Astrocyte of the hippocampus (primary cell): Measurements from ENCODE around the gene SLC18A3.

Experiments used
- DNase-seq: peaks from one replicate; pipeline ENCODE4 v3.0.0; 2011; ENCODE audit warnings: low read depth, low spot score

Gene SLC18A3

DNA sequence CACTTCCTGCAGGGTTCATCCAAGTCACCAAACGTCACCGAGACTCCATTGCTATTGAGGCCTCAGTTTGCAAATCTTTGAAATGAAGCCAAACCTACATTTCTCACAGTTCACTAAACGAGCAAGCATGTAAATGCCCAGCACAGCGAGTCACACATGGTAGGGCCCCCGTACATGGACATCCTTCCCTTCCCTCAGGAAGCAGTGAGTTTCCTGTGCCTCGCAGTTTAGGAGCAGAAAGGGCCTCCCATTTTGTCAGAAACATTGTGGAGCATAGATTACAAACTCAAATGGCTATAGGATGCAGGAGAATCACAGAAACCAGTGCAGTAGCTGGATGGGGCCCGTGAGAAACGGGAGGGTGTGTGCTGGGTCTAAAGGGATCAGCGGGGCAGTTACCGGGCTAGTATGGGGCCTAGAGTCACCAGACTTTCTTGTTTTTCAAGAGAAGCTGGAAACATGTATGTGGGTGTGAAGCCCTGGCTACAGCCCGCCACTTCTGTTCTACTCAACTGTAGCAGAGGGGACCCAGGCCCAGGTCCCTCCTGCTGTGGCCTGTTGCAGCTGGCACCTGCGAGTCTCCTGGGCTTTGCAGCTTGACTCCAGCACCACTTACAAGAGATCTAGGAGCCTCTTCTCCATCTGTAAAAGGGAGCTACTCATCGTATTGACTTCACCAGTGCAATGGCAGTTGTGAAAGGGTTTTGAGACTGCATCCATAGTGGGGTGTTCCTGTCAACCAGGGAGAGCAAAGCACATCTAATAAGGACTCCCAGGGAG, 14.2 kb upstream of the SLC18A3 start:
- DNase-seq: no peak

DNA sequence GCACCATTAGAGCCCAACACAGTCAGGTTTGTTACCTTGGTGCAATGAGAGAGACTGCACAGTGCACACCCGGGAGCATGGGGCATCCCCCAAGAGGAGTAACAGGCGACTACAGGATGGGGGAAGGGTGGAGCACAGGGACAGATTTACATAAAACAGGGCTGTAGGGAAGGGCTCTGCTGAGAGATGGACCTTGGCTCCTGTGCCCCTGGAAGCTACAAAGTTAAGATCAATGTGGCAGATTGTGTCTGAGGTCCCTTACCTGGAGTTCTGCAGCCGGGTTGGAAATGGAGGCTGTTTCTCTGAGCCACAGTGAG, 13.7 kb upstream of the SLC18A3 start:
- DNase-seq: no peak

DNA sequence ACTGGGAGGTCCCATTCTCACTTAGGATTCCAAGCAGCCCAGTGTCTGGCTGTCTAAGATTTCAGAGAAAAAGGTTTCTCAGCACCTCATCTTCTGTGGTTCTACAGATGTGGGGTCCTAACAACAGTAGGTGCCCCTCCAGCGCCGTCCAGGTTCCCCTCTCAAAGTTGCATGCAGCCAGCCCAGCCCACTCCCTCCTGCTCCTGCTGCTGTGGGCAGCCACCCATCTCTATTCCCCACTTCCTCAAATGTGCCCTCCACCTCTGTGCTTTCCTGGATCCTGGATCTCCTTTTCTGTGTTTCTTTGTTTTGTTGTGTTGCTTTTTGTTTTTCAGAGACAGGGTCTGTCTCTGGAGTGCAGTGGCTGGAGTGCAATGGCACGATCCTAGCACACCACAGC, 13.3 kb upstream of the SLC18A3 start:
- DNase-seq: no peak

DNA sequence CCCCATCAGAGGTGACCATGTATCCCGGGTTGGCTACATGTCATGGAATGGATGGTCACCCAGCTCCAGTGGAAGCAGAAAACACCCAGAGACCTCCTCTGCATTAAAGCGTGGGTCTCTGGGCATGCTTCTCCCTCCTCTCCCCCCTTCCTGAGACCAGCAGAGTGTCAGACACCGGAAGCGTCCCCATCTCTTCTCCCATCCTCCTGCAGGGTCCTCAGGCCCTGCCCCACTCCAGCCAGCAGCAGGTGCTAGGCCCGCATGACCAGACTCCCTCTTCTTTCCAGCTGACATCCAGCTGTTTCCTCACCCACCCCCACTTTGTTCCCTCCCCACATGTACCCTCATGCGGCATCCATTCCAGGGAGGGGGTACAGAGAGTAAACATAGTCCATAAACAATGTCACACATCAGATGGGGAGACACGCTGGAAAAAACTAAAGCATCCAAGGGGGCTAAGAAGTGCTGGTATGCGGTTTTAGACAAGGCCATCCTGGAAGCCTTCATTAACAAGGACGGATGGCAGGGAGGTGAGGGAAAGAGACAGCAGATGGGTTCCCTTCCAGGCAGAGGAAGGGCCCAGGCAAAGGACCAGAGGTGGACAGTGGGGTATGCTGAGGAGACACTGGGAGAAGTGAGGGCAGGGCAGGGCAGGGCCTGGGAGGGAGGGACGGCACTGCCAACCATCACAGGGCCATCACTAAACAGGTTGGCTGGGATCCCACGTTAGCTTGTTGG, 12.5 kb upstream of the SLC18A3 start:
- no peak for DNase-seq

DNA sequence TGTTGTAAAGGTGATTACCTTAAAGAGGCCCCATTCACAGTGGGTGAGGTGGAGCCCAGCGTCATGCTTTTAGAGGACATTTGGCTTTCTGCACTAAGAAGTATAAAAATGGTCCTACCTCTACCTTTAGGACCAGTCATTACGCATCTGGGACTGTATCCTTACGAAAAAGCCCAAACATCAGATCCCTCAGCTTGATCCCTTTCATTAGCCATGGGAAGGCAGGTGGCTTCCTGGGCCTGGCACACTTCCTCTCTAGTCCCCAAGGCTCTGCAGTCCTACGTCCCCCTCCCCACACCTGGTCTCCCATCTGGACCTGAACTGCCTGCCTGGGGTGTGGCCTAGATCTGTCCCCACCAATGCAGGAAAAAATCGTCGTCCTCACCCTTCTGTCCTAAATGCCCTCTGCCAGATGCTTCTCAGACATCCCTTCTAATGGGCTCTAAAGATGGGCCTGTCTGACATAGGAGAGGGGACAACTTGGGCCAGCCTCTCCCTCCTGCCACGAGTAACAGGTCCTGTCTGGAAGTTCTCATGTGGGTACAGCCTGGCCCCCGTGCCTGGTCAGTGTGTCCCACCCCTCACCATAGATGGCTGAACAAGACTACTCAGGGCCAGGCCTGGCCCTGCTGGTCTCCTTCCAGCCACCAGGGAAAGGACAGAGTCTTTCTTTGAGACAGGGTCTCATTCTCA, 11.8 kb upstream of the SLC18A3 start:
- DNase-seq: no peak

DNA sequence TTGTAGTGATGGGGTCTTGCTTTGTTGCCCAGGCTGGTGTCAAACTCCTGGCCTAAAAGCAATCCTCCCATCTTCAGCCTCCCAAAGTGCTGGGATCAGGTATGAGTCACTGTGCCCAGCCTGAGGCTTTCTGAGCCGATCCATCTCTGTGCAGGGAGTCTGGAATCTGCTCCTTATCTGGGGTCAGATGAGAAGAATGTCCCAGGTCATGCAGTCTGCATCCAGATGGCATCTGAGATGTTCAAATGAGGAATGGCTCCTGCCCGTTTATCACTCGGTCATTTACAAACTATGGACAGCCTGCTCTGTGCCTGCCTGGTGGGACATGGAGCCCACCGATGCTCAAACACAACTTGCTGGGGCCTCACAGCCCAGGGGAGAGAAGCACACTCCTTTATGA, 11.1 kb upstream of the SLC18A3 start:
- no peak for DNase-seq

DNA sequence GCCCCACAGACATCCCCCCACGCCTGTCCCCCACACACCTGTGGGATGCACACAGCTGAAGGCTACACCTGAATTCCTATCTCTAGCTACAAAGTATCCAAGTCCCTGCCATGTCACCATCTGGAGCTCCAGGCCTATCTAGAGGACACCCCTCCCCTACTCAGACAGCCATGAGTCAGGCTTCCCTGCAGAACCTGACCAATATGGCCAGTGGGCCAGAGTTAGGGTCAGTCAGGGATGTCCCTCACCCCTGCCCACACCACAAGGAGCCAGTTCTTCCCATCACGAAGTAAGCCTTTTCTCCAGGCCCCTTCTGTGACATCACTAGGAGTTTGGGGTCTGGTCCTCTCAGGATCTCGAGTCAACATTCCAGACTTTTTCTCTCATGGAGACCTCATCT, 10.6 kb upstream of the SLC18A3 start:
- no peak for DNase-seq

DNA sequence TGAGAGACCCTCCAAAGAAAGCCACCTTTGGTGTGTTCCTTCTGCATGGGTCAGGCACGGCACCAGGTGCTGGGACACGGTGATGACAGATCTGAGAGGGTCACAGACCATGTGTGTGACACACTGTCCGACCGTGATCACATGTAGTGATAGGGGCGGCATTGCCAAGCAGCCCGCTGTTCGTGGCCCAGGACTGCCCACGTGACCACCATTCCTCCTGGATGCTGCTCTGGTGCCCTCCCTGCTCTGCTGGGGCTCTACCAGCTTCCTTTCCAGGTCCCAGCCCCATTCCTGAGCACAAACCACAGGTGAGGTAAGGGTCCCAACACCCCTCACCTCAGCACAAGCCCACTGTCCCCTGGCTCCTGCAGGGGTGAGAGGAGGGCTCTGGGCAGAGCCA, 10.1 kb upstream of the SLC18A3 start:
- DNase-seq: no peak

DNA sequence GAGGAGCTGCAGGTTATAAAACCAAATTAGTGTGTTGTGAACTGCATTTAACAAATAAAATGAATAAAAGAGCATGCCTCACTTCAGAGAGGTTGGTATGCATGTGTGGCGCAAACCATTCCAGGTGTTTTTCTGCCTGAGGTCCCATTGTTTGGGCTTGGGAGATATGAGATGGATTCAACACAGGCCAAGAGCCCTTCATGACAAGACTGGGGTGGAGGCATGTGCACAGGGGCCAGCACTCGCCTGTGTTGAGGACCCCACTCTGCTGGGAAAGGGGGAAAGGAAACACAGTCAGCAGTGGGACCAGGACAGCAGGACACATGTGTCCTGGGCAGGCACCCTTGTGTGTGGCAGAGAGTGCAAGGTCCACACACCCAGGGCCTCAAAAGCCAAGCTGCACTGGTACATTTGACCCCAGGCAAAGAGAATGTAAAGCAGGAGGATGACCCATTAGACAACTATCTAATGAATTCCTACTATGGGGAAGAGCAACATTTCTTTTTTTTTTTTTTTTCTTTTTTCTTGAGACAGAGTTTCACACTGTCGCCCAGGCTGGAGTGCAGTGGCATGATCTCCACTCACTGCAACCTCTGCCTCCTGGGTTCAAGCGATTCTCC, 9.2 kb upstream of the SLC18A3 start:
- DNase-seq: no peak

DNA sequence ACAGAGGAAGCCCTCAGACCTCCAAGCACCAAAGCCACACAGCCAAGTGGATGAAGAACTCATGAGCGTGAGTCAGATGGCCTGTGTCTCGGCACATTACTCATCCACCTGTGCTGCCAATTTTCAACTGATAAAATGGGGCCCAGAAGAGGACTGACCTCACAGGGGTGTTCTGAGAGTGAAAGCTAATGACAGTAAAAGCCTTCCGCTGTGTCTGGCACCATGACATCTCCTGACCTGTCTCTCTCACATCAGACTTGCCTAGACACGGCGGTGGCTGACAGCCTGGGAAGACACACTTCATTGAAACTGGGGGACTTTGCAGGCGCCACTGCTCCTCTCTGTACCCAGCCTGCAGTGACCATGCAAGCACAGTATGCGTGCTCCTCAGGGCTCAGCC, 8.3 kb upstream of the SLC18A3 start:
- no peak for DNase-seq

DNA sequence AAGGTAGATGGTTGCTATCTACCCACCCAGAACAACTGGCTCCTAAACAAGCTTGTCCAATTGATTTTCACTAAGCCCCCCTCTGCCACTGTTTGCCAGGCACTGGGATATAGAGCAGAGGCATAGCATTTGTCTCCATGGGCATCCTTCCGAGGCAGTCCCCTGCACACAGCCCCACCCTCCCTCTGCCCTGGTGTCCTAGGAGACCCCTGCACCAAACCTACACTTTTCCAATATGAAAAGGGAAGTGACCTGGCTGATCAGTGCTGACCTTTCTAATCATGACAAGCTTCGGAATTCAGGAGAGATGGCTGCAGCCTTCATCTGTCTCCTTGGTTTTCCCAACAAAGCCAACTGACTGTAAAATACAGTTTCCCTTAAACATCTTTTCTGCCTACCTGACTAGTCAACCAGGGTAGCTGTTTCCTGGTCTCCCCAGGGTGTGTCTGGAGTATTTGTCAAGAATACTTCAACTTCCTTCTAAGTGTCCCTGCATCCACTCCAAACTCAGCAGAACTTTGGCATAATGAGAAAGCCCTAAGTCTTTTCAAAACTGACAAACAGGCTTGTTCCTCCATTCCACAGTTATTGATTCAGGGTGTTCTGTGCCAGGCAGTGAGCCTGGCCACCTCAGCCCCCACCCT, 7.6 kb upstream of the SLC18A3 start:
- DNase-seq: no peak

DNA sequence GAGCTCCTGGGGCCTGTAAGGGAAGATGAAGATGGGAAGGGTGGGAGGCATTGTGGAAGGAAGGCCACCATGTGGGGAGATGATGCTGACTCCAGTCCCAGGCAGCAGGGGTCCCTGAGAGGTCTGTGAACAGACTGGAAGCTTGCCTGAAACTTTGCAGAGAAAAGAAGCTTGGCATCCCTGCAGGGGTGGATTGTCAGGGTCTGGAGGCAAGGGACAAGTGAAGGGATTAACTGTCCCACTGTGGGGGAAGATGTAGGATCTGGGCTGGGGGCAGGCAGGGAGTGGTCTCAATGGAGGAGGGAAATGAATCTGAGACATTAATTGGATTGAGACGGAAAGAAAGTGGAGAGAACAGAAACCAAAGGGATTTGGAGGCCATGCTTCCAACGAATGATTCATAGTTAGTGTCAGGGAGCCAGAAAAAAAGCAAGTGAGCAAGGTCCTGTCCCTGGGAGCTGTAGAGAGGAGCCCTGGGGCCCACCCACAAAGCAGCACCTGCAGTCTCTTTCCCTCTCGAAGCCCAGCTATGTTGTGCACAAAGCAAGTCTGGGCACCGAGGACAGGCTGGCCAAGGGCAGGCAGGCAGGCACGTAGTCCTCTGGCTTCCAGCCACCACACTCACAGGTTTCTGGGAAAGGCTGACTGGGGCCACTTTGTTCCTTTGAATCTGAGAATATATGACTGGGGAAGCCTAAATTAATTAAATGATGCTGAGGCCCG, 4.7 kb upstream of the SLC18A3 start:
- DNase-seq: no peak

DNA sequence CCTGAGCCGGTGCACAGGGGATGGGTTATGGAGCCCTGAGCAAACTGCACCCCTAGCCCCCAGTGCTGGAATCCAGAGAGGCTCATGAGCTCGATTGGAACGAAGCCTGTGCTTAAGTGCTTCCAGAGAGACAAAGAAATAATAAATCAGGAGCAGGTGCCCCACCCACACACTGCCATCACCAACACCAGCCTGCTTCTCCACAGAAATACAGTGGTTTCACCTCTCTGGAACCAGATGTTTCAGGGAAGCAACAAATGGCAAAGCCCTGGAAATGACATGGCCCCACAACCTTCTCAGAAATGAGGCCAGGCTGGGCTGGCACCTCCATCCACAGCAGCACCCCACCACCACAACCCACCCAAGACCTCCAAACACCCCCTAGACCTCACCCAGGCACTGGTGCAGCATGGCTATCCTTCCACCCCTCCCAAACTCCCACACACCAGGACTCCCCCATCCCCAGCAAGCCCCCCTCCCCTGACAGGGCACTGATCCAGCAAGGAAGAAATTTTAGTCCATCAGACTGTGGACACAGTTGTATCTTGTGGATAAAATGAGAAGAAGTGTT, 4.1 kb upstream of the SLC18A3 start:
- no peak for DNase-seq

DNA sequence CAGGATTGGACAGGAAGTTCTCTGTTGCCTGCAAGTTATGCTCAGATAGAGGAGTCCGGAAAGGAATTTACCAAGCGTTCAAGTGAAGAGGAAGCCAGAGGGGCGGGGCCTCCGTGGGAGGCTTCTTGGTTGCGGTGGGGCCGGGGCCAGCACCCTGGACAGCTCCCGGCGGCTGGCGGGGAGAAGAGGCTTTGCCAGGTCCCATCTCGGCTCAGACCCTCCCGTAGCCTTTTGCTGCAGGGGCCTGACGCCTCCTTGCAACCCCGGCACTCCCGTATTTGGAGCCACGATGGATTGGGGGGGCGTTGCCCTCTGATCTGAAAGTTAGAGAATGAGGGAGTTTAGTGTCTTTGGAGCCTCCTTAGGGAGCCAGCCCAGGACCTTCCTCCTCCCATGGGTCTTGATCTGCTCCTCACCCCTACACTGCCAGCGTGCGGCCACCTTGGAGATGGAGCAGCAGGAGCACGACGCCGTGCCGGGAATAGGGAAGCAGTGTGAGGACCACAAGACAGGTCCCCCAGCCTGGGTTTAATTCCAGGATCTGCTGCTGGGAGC, 3.1 kb upstream of the SLC18A3 start:
- peak; percentile 87 for DNase-seq

DNA sequence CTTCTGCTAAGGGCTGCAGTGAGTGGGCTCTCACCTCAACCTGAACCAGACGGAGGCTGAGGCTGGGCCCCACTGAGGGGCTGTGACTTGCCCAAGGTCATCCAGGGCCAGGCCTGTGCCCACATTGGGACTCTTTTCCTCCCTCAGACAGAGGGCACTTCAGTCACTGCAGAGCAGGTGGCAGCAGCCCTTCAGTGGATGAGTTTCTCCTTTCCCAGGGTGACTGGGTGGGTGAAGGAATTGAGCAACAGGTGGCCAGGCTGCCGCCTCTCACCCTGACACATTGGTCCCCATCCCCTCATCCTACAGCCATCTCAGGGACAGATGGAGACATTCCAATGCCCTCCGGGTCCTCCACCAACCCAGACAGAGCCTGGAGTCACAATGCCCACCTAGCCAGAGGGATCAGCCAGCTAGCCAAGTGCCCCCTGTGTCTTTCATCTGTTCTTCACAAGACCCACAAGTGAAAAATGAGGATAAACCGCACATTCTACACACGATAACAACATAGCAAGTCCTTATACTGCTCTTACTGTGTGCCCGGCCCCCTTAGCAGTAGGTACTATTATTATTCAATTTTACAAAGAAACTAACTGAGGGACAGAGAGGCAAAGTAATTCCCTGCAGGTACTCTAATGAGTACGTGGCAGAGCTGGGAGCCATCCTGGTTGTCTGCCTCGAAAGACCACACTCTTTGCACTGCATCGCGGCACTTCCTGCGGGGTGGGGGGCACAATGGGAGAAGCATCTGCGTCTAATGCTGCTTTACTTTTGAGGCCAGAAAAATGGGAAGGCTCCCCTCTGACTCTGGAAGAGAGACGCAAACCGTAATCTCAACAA, 1.7 kb upstream of the SLC18A3 start:
- no peak for DNase-seq

DNA sequence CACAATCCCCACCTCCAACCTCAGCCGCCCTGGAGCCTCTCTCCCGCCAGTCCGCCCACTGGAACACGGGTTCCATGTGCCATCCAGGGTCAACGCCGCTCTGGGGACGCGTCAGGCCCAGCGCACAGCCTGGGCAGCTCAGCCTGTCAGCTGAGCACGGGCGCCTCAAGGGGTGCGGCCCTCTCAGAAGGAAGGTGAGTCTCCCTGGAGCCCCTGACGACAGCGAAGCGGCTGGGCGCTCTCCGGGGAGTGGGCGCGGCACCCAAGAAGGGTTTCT, 1.2 kb upstream of the SLC18A3 start:
- DNase-seq: no peak

DNA sequence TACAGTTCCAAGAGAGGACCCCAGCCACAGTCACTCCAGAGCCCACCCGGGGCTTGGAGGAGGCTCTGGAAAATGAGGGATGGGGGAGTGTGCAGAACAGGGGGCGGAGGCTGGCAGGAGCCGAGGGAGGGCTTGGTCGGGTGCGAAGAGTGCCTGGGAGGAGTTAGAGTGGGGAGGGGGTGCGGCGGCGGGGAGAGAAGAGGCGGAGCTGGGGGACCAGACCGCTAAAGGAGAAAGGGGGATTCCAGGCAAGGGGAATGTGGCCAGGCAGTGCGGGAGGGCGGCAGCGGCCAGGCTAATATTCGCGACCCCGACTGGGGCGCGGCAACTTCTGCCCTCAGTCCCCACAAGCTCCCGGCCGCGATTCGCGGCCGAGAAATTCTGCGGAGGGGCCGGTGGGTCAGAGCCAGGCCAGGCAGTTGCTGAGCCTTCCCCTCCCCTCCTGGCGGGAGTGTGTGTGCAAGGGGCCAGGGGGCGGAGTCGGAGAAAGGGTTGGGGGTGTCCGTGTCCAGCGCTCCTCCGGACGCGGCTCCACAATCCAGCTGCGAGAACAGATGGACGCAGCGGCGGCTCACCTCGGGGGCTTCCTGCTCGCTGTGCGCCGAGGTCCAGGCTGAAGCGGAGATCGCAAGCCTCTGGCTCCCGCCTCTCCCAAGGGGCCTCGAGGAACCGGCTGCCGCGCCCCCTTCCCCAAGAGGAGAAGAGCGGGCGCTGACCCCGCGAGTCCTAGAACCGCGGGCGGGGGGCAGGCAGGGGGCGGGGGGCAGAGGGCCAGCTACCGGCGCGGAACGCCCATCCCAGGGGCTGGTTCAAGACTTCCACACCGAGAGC, 612 bp upstream of the SLC18A3 start:
- DNase-seq: peak; percentile 22

DNA sequence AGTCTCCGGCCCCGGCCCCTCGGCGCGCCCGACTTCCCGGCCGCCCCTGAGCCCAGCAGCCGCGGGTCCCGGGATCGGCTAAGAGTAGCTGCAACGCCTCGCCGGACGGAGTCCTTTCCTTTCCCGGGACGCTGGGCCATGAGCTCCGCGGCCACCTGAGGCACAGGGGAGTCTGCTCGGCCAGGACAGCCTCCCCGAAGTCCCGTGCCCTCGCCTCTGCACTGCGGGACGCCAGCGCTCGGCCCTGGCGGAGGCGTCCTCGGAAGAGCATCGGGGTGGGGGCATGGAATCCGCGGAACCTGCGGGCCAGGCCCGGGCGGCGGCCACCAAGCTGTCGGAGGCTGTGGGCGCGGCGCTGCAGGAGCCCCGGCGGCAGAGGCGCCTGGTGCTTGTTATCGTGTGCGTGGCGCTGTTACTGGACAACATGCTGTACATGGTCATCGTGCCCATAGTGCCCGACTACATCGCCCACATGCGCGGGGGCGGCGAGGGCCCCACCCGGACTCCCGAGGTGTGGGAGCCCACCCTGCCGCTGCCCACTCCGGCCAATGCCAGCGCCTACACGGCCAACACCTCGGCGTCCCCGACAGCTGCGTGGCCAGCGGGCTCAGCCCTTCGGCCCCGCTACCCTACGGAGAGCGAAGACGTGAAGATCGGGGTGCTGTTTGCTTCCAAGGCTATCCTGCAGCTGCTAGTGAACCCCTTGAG, 502 bp downstream of the SLC18A3 start:
- peak; percentile 18 for DNase-seq
